HG03378 (cell line): Measurements from ENCODE around the gene ZNF317.

Source experiments
- ATAC-seq: cut with Tn5 transposase; IDR thresholded peaks from one replicate; pipeline ENCODE4 v1.9.1; 2021; ENCODE audit warnings: mild to moderate bottlenecking, moderate library complexity; ENCODE audit not compliant: unreplicated experiment

Gene ZNF317

GRCh38 chr19:9140159-9140874, at the start of gene ZNF317:
Gene ZNF317, plus strand, starts transcription at chr19:9140397. Its CDS starts 15,620 bp downstream, at chr19:9156017.
- peak; percentile 87 for ATAC-seq

- ATAC-seq = no peak
These were observed 32.8 kb upstream of the ZNF317 start, which contains the start of gene OR7G2 for GRCh38 chr19:9107375-9107774. Gene OR7G2, minus strand, starts transcription at chr19:9107475. Its CDS starts 4,232 bp downstream, at chr19:9103243.

- ATAC-seq = no peak
These were observed 30.2 kb upstream of the ZNF317 start for GRCh38 chr19:9109959-9110358.

GRCh38 chr19:9115307-9115813, 24.8 kb upstream of the ZNF317 start, which contains the start of gene OR7G1:
Gene OR7G1, minus strand, starts transcription at chr19:9115763. Its CDS starts 0 bp downstream, at chr19:9115763.
- ATAC-seq = no peak

GRCh38 chr19:9116547-9116946, 23.6 kb upstream of the ZNF317 start:
- no peak for ATAC-seq

- ATAC-seq = no peak
These were observed 13.2 kb upstream of the ZNF317 start, which contains the start of gene OR7G3 for GRCh38 chr19:9126900-9127405. Gene OR7G3, minus strand, starts transcription at chr19:9126950. Its CDS starts 0 bp downstream, at chr19:9126950.

- ATAC-seq = no peak
These were observed 12.0 kb upstream of the ZNF317 start for GRCh38 chr19:9128171-9128570.

- no peak for ATAC-seq
These were observed 9.2 kb upstream of the ZNF317 start for GRCh38 chr19:9130965-9131364.

- ATAC-seq = no peak
These were observed 7.8 kb upstream of the ZNF317 start for GRCh38 chr19:9132422-9132821.

GRCh38 chr19:9139609-9140158, 513 bp upstream of the ZNF317 start:
- peak; percentile 20 for ATAC-seq

- no peak for ATAC-seq
These were observed 4.7 kb downstream of the ZNF317 start for GRCh38 chr19:9144920-9145319.

- ATAC-seq = no peak
These were observed 6.7 kb downstream of the ZNF317 start for GRCh38 chr19:9146882-9147281.

- no peak for ATAC-seq
These were observed 8.5 kb downstream of the ZNF317 start for GRCh38 chr19:9148697-9149096.

GRCh38 chr19:9149997-9150396, 9.8 kb downstream of the ZNF317 start:
- no peak for ATAC-seq

- ATAC-seq = no peak
These were observed 10.5 kb downstream of the ZNF317 start for GRCh38 chr19:9150650-9151049.

GRCh38 chr19:9151367-9151766, 11.2 kb downstream of the ZNF317 start:
- no peak for ATAC-seq

- no peak for ATAC-seq
These were observed 15.4 kb downstream of the ZNF317 start for GRCh38 chr19:9155591-9155990.

- ATAC-seq = no peak
These were observed 16.1 kb downstream of the ZNF317 start for GRCh38 chr19:9156304-9156703.

GRCh38 chr19:9159891-9160290, 19.7 kb downstream of the ZNF317 start:
- ATAC-seq = no peak

- no peak for ATAC-seq
These were observed 21.2 kb downstream of the ZNF317 start for GRCh38 chr19:9161427-9161826.

- ATAC-seq = no peak
These were observed 25.1 kb downstream of the ZNF317 start for GRCh38 chr19:9165261-9165660.

GRCh38 chr19:9166846-9167245, 26.6 kb downstream of the ZNF317 start:
- no peak for ATAC-seq
